A549 treated with AZD9567 at 1 μM for 4 hours (cell line): ENCODE data around the gene HSPD1. TPM values are rescaled to one million over a fixed set of nuclear protein-coding genes. Genes with fewer than 3 reads are reported as not detected.

ENCODE experiments used
- total RNA-seq: library from RNA; stranded (reverse); fragments of 200-300 nt; extraction: Qiagen RNA extraction; gene quantifications from 5 replicates; pipeline ENCODE4 v1.2.3, GENCODE V29; 2022; ENCODE audit not compliant: insufficient read depth

HSPD1 gene
- 580 to 843 TPM (median 626 TPM) in 5 replicates for total RNA-seq

GRCh38 chr2:197499594-197500502 lies at the start of gene HSPD1, which contains the start of gene HSPE1:
Gene HSPD1 (minus strand): TSS chr2:197499840. CDS start chr2:197498848, 992 bp downstream.
Gene HSPE1 (plus strand): TSS chr2:197500379. CDS start chr2:197500437, 58 bp downstream.

GRCh38 chr2:197515739-197516392 lies 16.2 kb upstream of the HSPD1 start, which contains the start of gene MOB4:
Gene MOB4 (plus strand): TSS chr2:197516066. CDS start chr2:197516087, 21 bp downstream.

GRCh38 chr2:197453123-197453913 lies 46.3 kb downstream of the HSPD1 start, which contains the start of gene COQ10B:
Gene COQ10B (plus strand): TSS chr2:197453552. CDS start chr2:197453561, 9 bp downstream.

Other genes starting within 250 kb of the HSPD1 start
- 0.78 to 2.2 TPM (median 1.9 TPM) in 5 replicates for gene ANKRD44, start 189.1 kb downstream of the HSPD1 start, total RNA-seq
- 117 to 174 TPM (median 121 TPM) in 5 replicates for gene SF3B1, start 64.8 kb downstream of the HSPD1 start, total RNA-seq
- gene COQ10B, start 46.3 kb downstream of the HSPD1 start, total RNA-seq, result 16.4 to 27.7 TPM (median 19.6 TPM) in 5 replicates
- gene HSPE1, start 539 bp upstream of the HSPD1 start, total RNA-seq, result 426 to 847 TPM (median 472 TPM) in 5 replicates
- gene MOB4, start 16.2 kb upstream of the HSPD1 start, total RNA-seq, result 17.9 to 38.1 TPM (median 33.2 TPM) in 5 replicates
- gene RFTN2, start 175.7 kb upstream of the HSPD1 start, total RNA-seq, result 0.02 TPM in 1 of 5 replicates, not detected in the others
- gene MARS2, start 205.5 kb upstream of the HSPD1 start, total RNA-seq, result 13.3 to 14.3 TPM (median 13.7 TPM) in 5 replicates